HL-60/S4 (cell line): ENCODE data around the gene SSC5D.

Experiments used
- in situ Hi-C: fragments of 300-500 bp; cut with MboI; formaldehyde crosslinking; loops from 2 replicates; pipeline ENCODE4 v1.14.3; 2022; ENCODE audit warnings: low sequenced_read_pairs

The SSC5D gene

GRCh38 chr19:55535173-55535964, 47.1 kb downstream of the SSC5D start:
- in situ Hi-C loops = no loop called here

- in situ Hi-C loops = no loop called here
Measured at GRCh38 chr19:55535965-55536350, 47.7 kb downstream of the SSC5D start.

DNA sequence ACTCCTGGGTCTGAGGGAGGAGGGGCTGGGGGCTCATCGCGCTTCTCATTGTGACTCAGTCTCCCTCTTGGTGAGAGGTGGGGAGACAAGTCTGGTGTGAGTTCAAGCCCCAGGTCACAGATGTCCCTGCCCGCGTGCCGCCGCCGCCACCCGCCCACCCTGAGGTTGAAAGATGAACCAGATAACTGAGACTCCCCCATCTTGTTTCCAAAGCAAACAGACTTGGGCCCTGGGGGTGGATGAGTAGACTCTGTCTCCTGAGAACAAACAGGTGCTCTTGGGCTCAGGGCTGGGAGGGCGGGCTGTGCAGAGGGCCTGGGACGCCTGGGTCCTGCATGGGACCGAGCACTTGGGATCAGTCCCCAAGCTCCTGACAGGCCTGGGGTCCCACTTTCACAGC, 48.1 kb downstream of the SSC5D start:
- in situ Hi-C loops = no loop called here

DNA sequence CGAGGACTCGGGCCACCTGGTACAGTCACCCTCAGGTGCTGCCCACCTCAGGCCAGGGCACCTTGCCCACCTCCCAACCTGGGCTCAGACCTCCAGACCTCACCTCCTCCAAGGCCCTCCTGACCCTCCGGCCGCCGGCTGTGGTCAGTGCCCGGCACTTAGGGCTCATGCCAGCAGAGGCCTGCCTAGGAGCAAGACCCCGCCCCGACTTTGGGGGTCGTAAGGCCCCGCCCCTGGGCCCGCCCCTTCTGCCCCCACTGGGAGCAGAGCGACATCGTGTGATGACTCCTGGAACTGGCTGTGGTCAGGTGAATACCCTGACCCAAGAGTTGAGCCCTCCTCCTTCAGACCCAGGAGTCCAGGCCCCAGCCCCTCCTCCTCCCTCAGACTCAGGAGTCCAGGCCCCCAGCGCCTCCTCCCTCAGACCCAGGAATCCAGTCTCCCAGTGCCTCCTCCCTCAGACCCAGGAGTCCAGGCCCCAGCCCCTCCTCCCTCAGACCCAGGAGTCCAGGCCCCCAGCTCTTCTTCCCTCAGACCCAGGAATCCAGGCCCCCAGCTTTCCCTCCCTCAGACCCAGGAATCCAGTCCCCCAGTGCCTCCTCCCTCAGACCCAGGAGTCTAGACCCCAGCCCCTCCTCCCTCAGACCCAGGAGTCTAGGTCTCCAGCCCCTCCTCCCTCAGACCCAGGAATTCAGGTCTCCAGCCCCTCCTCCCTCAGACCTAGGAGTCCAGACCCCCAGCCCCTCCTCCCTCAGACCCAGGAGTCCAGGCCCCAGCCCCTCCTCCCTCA, 48.9 kb downstream of the SSC5D start, which contains the start of gene SBK2:
Gene SBK2, minus strand, starts transcription at position 183 of the 790 bp plus-strand sequence. CDS start 839 bp downstream, outside the sequence.
- in situ Hi-C loops = no loop called here

DNA sequence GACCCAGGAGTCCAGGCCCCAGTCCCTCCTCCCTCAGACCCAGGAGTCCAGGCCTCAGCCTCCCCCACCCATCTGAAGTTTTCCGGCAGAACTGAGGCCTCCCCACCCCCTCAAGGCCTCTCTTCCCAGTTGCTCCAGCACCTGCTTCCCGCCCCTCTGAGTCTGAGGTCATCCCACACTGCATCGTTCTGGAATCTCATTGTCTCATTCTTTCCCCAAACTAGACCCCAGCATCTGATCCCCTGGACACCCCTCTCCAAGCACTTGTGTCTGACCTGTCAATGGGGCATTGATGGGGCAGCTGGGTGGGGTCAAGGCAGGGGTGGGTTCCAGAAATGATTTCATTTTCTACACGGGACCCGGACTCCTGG, 49.5 kb downstream of the SSC5D start:
- in situ Hi-C loops = no loop called here

GRCh38 chr19:55538132-55538531, 49.9 kb downstream of the SSC5D start:
- in situ Hi-C loops = no loop called here

DNA sequence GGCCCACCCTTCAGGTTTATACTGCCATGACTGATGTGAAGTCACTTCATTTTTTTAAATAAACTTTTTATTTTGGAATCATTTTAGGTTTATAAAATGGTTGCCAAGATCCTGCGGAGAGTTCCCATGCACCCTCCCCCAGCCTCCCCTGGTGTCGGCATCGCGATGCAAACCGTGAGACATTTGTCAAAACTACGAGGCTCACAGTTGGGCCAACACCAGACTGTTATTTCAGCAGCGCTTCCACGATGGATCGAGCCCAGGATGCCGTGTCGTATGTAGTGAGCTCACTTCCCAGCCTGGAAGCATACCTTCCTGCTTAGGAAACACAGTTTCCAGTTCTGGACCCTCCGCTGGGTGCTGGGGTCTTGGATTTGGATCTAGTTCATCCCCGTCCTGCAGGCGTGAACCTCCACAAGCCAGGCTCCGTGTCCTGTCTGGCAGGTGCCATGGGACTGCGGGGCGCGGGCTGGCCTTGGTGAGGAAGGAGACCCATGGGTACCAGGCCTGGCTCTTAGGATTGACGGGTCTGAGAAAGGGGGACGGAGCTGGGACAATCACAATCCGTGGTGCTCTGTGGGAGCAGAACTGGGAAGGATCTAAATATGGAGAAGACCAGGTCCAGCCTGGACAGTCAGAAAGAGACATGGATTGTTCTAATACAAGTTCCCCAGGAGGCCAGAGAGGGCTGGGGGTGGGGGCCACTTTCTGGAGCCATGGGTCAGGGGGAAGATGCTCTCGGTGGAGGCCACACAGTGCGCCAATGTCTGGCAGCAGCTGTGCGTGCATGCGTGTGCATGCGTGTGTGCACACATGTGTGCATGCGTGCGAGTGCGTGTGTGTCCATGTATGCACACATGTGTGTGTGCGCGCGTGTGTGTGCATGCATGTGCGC, 51.1 kb downstream of the SSC5D start:
- in situ Hi-C loops = no loop called here

- in situ Hi-C loops = no loop called here
Measured at GRCh38 chr19:55540619-55541018, 52.4 kb downstream of the SSC5D start.

DNA sequence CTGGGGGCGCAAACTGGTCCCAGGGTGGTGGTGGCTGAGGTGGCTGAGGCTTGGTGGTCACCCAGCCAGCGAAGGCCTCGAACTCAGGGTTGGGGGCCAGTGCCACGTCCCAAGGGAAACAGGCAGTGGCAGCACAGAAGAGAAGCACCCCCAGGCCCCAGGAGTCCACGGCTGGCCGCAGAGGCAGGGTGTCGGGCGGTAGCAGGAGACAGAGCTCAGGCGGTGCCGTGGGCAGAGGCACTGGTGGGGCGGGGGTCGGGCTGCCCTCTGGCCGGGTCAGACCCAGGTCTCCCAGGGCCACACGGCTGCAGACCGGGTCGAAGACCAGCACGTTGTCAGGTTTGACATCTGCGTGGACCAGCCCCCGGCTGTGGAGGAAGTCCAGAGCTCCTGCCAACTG, 52.9 kb downstream of the SSC5D start:
- in situ Hi-C loops = no loop called here

- in situ Hi-C loops = no loop called here
Measured at GRCh38 chr19:55542292-55542855, 54.1 kb downstream of the SSC5D start.

DNA sequence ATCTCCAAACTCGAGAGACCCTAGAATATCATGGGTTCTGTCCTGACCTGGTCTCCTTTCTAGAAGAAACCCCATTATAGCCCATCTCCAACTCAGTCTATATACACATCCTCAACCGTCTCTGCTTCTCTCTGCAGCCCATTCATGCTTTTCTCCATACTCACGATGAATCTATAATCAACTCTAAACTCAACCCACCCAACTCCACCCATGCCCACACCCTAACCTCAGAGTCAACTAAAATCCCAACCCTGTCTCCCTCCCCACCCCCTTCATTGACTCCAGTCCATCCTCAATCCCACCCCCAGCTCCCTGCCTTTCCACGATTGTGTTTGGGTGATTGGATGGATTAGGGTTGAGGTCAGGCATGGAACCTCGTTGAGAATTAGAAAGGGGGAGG, 55.3 kb downstream of the SSC5D start:
- in situ Hi-C loops = no loop called here

- in situ Hi-C loops = no loop called here
Measured at GRCh38 chr19:55544014-55544413, 55.8 kb downstream of the SSC5D start.

DNA sequence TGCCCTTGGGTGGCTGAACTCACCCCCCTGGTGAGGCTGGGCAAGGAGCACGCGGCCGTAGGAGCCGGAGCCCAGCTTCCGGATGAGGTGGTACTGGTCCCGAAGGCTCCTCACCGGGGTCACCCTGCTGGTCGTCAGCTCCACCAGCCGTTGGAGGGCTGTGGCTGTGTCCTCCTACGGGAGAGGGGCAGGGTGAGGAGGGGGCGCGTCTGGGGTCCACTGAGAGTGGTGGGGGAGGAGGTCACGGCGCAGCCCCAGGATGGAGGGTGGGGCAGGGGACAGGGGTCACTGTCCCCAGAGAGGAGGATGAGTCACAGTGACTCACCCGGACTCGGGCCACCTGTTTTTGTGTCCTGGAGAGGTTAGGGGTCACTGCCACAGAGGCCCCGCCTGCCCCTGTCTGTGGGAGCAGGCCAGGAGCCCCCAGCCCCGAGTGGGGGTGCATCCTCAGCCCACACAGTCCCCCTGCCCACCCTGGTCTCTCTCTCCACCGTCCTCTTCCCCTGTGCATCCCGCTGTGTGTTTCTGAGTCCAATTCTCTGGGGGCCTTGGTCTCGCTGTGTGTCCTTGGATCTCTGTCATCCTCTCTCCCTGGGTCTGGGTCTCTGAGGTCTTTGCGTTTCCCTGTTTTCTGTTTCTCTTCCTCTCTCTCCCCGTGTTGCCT, 56.7 kb downstream of the SSC5D start:
- in situ Hi-C loops = no loop called here

DNA sequence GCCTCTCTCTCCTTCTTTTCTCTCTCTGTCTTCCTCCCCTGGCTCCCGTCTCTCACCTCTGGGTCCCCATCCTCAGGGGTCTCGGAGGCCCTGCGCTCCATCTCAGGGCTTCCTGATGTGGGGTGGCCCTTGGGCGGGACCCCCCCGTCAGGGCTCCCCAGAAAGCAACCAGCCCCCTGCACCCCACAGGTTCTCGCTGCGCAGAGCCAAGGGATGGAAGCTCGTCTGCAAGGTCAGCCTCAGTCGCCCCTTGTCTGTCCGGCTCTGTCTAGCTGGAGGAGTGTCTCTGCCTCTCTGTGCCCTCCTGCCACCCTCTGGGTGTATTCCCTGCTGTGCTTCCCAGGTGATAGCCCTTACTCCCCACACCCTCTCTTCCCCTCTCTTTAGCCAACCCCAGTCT, 57.2 kb downstream of the SSC5D start, which contains the start of gene SBK3:
Gene SBK3, minus strand, starts transcription at position 101 of the 400 bp plus-strand sequence. Its CDS starts 0 bp downstream, at position 101.
- in situ Hi-C loops = no loop called here

- in situ Hi-C loops = no loop called here
Measured at GRCh38 chr19:55546011-55546410, 57.8 kb downstream of the SSC5D start.

GRCh38 chr19:55546822-55547614, 58.8 kb downstream of the SSC5D start:
- in situ Hi-C loops = no loop called here

DNA sequence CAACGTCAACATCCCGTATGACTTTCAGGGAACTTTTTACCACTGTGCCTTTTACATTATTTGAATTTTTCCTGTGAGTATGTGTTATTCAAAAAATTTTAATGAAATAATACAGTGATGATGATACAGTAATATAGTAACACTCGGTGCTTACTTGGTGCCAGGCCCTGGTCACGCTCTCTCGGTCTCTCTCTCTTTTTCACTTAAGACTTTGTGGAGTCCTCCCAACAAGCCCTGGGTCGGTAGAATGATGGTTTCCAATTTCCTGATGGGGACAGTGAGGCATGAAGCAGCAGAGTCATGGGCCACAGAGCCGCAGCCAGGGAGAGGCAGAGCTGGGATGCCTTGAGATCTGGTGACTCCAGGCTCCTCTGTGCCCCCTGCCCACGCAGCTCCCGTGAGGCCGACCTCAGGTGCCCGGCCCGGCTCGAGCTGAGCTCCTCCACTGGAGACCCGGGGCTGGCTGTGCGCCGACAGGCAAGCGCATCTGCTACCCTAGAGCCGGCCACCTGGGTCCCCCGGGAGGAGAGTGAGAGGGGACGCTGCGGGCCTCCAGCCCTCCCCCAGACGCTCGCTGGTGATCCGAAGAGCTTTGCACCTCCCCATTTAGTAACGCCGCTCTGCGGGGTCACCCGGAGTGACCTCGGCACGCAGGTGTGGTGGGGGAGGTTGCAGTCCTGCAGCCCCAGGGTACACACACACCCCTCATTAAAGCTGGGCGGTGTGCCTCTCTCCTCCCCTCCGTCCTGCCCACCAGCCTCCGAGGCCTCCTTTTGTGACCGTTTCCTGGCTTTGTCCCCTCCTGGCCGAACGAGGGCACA, 61.5 kb downstream of the SSC5D start:
- in situ Hi-C loops = no loop called here

- in situ Hi-C loops = no loop called here
Measured at GRCh38 chr19:55550321-55550650, 62.0 kb downstream of the SSC5D start.

DNA sequence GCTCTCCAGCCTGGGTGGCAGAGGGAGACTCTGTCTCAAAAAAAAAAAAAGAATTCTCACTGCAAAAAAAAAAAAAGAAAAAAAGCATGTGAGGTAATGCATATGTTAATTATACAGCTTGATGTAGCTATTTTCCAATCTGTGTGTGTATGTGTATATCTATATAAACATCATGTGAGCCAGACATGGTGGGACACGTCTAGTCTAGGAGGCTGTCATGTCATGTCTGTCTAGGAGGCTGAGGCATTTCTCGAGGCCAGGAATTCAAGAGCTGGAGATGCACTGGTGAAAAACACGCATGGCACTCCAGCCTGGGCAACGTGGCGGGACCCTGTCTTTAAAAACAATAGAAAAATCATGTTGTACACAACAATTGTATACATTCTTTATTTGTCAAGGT, 64.0 kb downstream of the SSC5D start:
- in situ Hi-C loops = no loop called here
